Measurements from ENCODE around the gene PPP1R14B. TPM values are rescaled to one million over a fixed set of nuclear protein-coding genes. Genes with fewer than 3 reads are reported as not detected.

Gene PPP1R14B
- polyA plus RNA-seq, 1 experiment = 283 TPM

DNA sequence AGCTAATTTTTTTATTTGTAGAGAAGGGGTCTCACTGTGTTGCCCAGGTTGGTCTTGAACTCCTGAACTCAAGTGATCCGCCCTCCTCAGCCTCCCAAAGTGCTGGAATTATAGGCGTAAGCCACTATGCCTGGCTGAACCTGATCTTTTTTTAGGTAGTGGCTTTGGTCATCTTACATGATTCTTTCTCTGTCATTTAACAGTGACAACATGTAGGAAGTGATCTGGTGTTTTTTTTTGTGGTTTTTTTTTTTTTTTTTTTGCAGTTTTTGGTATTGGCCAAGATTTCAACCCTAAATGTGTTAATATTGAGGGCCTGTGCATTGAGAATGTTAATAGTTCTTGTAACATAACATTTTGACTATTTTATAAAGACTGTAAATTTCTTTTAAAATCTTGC lies 48.2 kb downstream of the PPP1R14B start:
- no peak for TF ChIP-seq CTCF (IDR thresholded peaks at IDR 0.05; ENCODE audit: insufficient read depth, low read depth, low read length)
- no peak for DNase-seq (ENCODE audit: low read depth)
- POLR2A ChIA-PET = no interaction called here
- Histone ChIP-seq H3K36me3 (ENCODE audit: control insufficient read depth, insufficient read depth, low read length) (peaks cover 36% of the 10 kb centered on the region), H3K27me3 (ENCODE audit: control insufficient read depth, insufficient read depth, low read length) (no peaks in the 10 kb centered on the region), H3K4me3 (ENCODE audit: low read depth, low read length) (no peak overlapping the region)
- CTCF ChIA-PET = no interaction called here

DNA sequence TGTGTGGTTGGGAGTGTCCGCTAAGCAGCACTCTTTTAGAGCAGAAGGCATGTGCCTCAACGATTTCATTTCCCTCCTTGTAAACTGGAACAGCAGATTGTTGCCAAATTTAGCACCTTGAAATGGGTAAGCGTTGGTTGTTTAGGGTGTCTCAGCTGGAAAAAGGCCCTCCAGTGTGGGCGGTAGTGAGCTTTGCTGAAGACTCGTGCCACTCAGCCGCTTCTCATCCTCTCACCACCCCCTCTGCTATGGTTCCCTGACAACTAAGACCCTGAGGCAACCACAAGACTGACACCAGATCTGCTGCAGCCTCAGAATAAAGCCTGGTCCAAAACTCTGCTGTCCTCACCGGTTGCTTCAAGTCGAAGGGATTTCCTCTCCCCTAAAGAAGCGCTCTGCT lies 50.1 kb downstream of the PPP1R14B start:
- H3K27me3 ChIP-seq (ENCODE audit: control insufficient read depth, insufficient read depth, low read length) = no peaks in the 10 kb centered on the region
- no peak overlapping the region for H3K4me3 ChIP-seq (ENCODE audit: low read depth, low read length)
- POLR2A ChIA-PET = no interaction called here
- no peak for DNase-seq (ENCODE audit: low read depth)
- CTCF ChIA-PET = interaction anchor here (2.0 to 2.2 kb wide), 2 partner anchors 11 to 105 kb away, joined by 6 to 11 read pairs; partner anchors contain the start of gene STIP1
- TF ChIP-seq CTCF (IDR thresholded peaks at IDR 0.05; ENCODE audit: insufficient read depth, low read depth, low read length) = no peak
- peaks cover 36% of the 10 kb centered on the region for H3K36me3 ChIP-seq (ENCODE audit: control insufficient read depth, insufficient read depth, low read length)

Small RNA genes within 50 kb of the gene (small RNA-seq; reads per million reads assigned to genes)
- gene RF00019 (ENCODE audit: insufficient read length, low read depth, low replicate concordance) = not detected

Other genes with a start within 250 kb of the PPP1R14B start
- 0.32 and 0.42 TPM in 2 replicates for gene FLRT1, start 211.0 kb downstream of the PPP1R14B start, polyA plus RNA-seq (2011; rRNA removed)
- gene MACROD1, start 80.8 kb downstream of the PPP1R14B start, polyA plus RNA-seq (2011; rRNA removed) = 11.7 and 12.4 TPM in 2 replicates
- 139 and 150 TPM in 2 replicates for gene STIP1, start 60.8 kb downstream of the PPP1R14B start, polyA plus RNA-seq (2011; rRNA removed)
- 0.83 and 1.9 TPM in 2 replicates for gene FERMT3, start 40.2 kb downstream of the PPP1R14B start, polyA plus RNA-seq (2011; rRNA removed)
- 30.7 and 53.1 TPM in 2 replicates for gene TRPT1, start 20.8 kb downstream of the PPP1R14B start, polyA plus RNA-seq (2011; rRNA removed)
- 40.5 and 51.2 TPM in 2 replicates for gene NUDT22, start 20.7 kb downstream of the PPP1R14B start, polyA plus RNA-seq (2011; rRNA removed)
- gene DNAJC4, start 16.4 kb downstream of the PPP1R14B start, polyA plus RNA-seq (2011; rRNA removed) = 23.5 and 42.1 TPM in 2 replicates
- 10.2 and 13.2 TPM in 2 replicates for gene VEGFB, start 12.4 kb downstream of the PPP1R14B start, polyA plus RNA-seq (2011; rRNA removed)
- gene FKBP2, start 5.8 kb downstream of the PPP1R14B start, polyA plus RNA-seq (2011; rRNA removed) = 65.6 and 76.2 TPM in 2 replicates
- 17.9 and 30.2 TPM in 2 replicates for gene PLCB3, start 4.6 kb upstream of the PPP1R14B start, polyA plus RNA-seq (2011; rRNA removed)
- gene BAD, start 37.7 kb upstream of the PPP1R14B start, polyA plus RNA-seq (2011; rRNA removed) = 62.3 and 85.3 TPM in 2 replicates
- 22.6 and 33.7 TPM in 2 replicates for gene GPR137, start 38.9 kb upstream of the PPP1R14B start, polyA plus RNA-seq (2011; rRNA removed)
- 0.05 TPM in 1 of 2 replicates, not detected in the other for gene KCNK4, start 44.4 kb upstream of the PPP1R14B start, polyA plus RNA-seq (2011; rRNA removed)
- gene CATSPERZ, start 53.4 kb upstream of the PPP1R14B start, polyA plus RNA-seq (2011; rRNA removed) = not detected in 2 replicates
- 8.9 and 17.4 TPM in 2 replicates for gene ESRRA, start 58.6 kb upstream of the PPP1R14B start, polyA plus RNA-seq (2011; rRNA removed)
- 154 and 189 TPM in 2 replicates for gene TRMT112, start 70.6 kb upstream of the PPP1R14B start, polyA plus RNA-seq (2011; rRNA removed)
- 398 and 468 TPM in 2 replicates for gene PRDX5, start 71.2 kb upstream of the PPP1R14B start, polyA plus RNA-seq (2011; rRNA removed)
- gene CCDC88B, start 93.3 kb upstream of the PPP1R14B start, polyA plus RNA-seq (2011; rRNA removed) = 0.49 and 0.66 TPM in 2 replicates
- gene RPS6KA4, start 112.2 kb upstream of the PPP1R14B start, polyA plus RNA-seq (2011; rRNA removed) = 22.9 and 33.8 TPM in 2 replicates